Activated CD4-positive, alpha-beta T cell treated with anti-CD3 and anti-CD28 coated beads for 36 hours (primary cell): Measurements from ENCODE around the gene ZNF385A. TPM values are rescaled to one million over a fixed set of nuclear protein-coding genes. Genes with fewer than 3 reads are reported as not detected.
"Not testable (repeated sequence)": the region's sequence is repeated elsewhere in the genome, so short reads cannot be mapped to it uniquely, and the experiment has no call there.

ENCODE experiments used
- ATAC-seq: fragments of 200-7000 bp; cut with Tn5 transposase; one replicate; pipeline ENCODE4 v1.10.0; 2021; ENCODE audit warnings: mild to moderate bottlenecking, moderate library complexity
- CTCF ChIA-PET: fragments of 350-600 bp; sonication (Branson Sonifier 250); formaldehyde crosslinking; loops from one replicate; lab custom pipeline; 2021; ENCODE audit warnings: antibody characterized with exemption; lab: Charles Lee
- POLR2A ChIA-PET: fragments of 350-600 bp; sonication (Branson Sonifier 250); formaldehyde crosslinking; loops from one replicate; lab custom pipeline; 2021; ENCODE audit warnings: antibody characterized with exemption, inconsistent platforms; lab: Charles Lee
- DNase-seq: peaks from one replicate; pipeline ENCODE4 v3.0.0-alpha.2; 2020
- H3K27ac Mint-ChIP-seq: one replicate; pipeline ENCODE4 v1.8.0; 2021; ENCODE audit warnings: mixed read lengths
- H3K27me3 Mint-ChIP-seq: one replicate; pipeline ENCODE4 v1.8.0; 2021; ENCODE audit warnings: mixed read lengths
- H3K36me3 Mint-ChIP-seq: one replicate; pipeline ENCODE4 v1.8.0; 2021; ENCODE audit warnings: low read depth, mixed read lengths
- H3K4me1 Mint-ChIP-seq: one replicate; pipeline ENCODE4 v1.8.0; 2021; ENCODE audit warnings: mixed read lengths
- H3K4me3 Mint-ChIP-seq: one replicate; pipeline ENCODE4 v1.8.0; 2021; ENCODE audit warnings: mild to moderate bottlenecking, moderate library complexity, mixed read lengths
- H3K9me3 Mint-ChIP-seq: one replicate; pipeline ENCODE4 v1.8.0; 2021; ENCODE audit warnings: low read depth, mixed read lengths
- intact Hi-C, 2 experiments: fragments of 100-400 bp; cut with DNase I in 1 of 2; cut with micrococcal nuclease in 1 of 2; formaldehyde crosslinking; loops; one replicate each; pipeline versions ENCODE4 v1.14.2 to v1.15.1; 2022 to 2024; cut with DNase I, micrococcal nuclease
- total RNA-seq, 2 experiments: library from RNA; stranded (reverse); gene quantifications; one replicate each; pipeline ENCODE4 v1.2.3, GENCODE V29; 2021

ZNF385A gene
- total RNA-seq, 2 experiments from 2014 or later, result 0.73 to 0.74 TPM

DNA sequence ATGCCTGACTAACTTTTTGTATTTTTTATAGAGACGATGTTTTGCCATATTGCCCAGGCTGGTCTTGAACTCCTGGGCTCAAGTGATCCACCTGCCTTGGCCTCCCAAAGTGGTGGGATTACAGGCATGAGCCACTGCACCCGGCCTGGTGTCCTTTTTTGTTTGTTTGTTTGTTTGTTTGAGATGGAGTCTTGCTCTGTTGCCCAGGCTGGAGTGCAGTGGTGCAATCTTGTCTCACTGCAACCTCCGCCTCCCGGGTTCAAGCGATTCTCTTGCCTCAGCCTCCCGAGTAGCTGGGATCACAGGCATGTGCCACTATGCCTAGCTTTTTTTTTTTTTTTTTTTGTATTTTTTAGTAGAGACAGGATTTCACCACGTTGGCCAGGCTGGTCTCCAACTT, 30.3 kb downstream of the ZNF385A start:
- H3K4me1 Mint-ChIP-seq, result peaks cover 22% of the 10 kb centered on the region
- intact Hi-C loops, H3K9me3 Mint-ChIP-seq, DNase-seq, H3K27me3 Mint-ChIP-seq, ATAC-seq, H3K4me3 Mint-ChIP-seq, H3K27ac Mint-ChIP-seq: not testable (repeated sequence)
- CTCF ChIA-PET, result interaction anchor here (0.8 kb wide), 1 partner anchor 18 kb away, joined by 4 read pairs; no protein-coding TSS in a partner anchor
- POLR2A ChIA-PET, result interaction anchor here (0.6 kb wide), 2 partner anchors 48 to 112 kb away, joined by 3 to 5 read pairs; no protein-coding TSS in a partner anchor
- H3K36me3 Mint-ChIP-seq, result peaks cover 21% of the 10 kb centered on the region

DNA sequence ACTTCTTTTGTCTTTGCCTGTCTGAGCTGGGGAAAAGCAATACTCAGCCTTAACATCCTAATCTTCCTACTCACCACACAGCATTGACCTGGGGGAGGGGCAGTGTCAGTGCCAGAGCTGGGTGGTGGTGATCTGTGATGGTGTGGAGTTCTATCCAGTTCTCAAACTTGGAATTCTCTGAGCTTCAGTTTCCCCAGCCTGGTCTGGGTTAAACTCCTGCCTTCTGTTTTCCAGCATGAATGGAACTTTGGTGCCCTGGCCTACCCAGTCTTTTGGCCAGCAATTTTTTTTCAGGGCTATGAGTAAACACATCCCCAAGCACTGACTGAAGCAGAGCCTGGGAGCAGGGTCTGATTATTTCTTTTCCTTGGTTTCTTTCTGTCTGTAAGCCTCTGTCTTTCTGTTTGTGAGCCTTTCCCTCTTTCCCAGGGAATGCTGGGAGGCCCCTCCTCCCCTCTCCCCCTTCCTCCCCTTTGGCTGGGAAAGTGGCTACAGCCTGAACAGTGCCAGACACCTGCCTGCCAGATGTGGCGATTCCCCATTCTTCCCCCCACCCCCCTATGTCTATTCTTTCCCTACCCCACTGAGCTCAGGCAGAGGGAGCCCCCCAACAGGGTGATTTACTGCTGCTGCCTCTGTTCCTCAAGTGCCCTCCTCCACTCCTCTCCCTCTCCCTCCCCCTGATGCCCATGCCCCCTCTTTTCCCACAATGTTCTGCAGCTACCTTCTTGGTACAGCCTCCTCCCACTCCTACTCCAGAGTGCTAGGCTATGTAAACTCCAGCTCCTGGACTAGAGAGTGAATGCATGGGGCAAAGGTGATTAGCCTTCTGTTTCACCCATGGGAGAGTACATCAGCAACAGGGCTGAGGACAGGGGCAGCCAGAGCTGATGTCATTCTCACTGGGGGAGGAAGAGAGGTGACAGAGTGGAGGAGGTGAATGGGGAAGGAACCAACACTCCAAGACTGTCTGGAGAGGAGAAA, 31.4 kb downstream of the ZNF385A start:
- Mint-ChIP-seq H3K9me3 (no peaks in the 10 kb centered on the region), H3K4me3 (peak overlapping the region; percentile 55)

DNA sequence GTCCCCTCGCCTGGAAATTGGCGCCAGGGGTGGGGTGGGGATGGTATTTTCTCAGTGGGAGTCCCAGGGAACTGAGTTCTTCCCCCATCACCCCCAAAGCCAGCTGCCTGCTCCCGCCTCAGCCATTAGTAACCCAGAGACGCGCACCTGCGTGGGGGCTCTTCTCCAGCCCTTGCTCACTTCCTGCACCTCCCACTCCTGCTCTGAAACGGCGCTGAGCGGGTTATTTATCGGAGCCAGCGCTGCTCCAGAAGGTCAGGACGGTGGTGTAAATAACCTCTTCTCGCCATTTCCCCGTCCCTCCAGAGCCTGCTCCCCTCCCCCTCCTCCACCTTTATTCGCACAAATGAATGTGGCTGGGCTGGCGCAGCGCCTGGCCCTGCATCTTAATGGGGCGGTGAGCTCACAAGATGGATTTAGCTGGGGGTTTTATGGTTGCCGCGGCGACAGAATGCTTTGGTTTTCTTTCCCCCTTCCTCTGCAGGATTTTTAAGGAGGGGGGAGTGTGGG, 32.5 kb downstream of the ZNF385A start:
- peak; percentile 75 for DNase-seq
- Mint-ChIP-seq H3K9me3 (no peaks in the 10 kb centered on the region), H3K27ac (peak overlapping the region; percentile 48), H3K27me3 (no peaks in the 10 kb centered on the region), H3K4me3 (peak overlapping the region; percentile 55), H3K36me3 (peaks cover 30% of the 10 kb centered on the region), H3K4me1 (peaks cover 22% of the 10 kb centered on the region)
- POLR2A ChIA-PET, result interaction anchor here (0.9 kb wide), 1 partner anchor 27 kb away, joined by 4 read pairs; the partner anchor contains the start of gene COPZ1
- CTCF ChIA-PET, result interaction anchor here (0.6 to 2.1 kb wide), 11 partner anchors 8 to 1646 kb away, joined by 3 to 17 read pairs (median 4); partner anchors contain the start of gene COPZ1
- intact Hi-C loops, result no loop called here
- ATAC-seq, result peak; percentile 91

More for the DNA sequence above, 31.4 kb downstream of the ZNF385A start:
- H3K27me3 Mint-ChIP-seq, result no peaks in the 10 kb centered on the region
- intact Hi-C loops, result no loop called here
- ChIA-PET CTCF (interaction anchor here (0.5 to 2.1 kb wide), 14 partner anchors 7 to 1645 kb away, joined by 3 to 17 read pairs (median 4); partner anchors contain the start of gene COPZ1), POLR2A (interaction anchor here (0.6 to 0.9 kb wide), 3 partner anchors 28 to 74 kb away, joined by 3 to 4 read pairs (median 4); partner anchors contain the start of genes COPZ1 and HNRNPA1)
- no peak overlapping the region for H3K27ac Mint-ChIP-seq
- H3K36me3 Mint-ChIP-seq, result peaks cover 23% of the 10 kb centered on the region
- DNase-seq (no peak), ATAC-seq (no peak)
- peaks cover 22% of the 10 kb centered on the region for H3K4me1 Mint-ChIP-seq

DNA sequence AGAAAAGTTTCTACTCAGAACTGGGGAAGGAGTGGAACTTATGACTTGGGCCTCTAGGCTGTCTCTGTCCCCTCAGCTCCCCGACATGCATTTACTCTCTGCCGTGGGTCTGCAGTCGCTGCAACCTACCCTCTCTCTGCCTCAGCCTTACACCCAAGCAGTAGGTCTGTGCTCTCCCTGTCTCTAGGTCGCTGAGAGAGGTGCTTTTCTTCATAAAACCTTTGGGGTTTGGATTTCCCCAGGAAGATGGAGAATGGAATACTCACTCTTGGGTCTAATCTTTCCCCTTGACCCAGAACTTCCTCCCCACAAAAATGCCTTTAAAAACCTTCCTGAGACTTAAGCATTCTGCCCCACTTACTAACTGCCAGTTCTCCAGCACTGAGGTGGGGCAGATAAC, 33.2 kb downstream of the ZNF385A start:
- Mint-ChIP-seq H3K27me3 (no peaks in the 10 kb centered on the region), H3K27ac (no peak overlapping the region), H3K4me3 (no peak overlapping the region), H3K36me3 (peaks cover 34% of the 10 kb centered on the region), H3K9me3 (no peaks in the 10 kb centered on the region), H3K4me1 (peaks cover 22% of the 10 kb centered on the region)
- CTCF ChIA-PET, result interaction anchor here (0.6 to 2.0 kb wide), 6 partner anchors 8 to 176 kb away, joined by 3 to 11 read pairs (median 4); no protein-coding TSS in a partner anchor
- DNase-seq (no peak), ATAC-seq (no peak)
- intact Hi-C loops, result no loop called here
- POLR2A ChIA-PET, result interaction anchor here (0.6 to 1.0 kb wide), 3 partner anchors 8 to 120 kb away, joined by 3 to 5 read pairs (median 3); no protein-coding TSS in a partner anchor

DNA sequence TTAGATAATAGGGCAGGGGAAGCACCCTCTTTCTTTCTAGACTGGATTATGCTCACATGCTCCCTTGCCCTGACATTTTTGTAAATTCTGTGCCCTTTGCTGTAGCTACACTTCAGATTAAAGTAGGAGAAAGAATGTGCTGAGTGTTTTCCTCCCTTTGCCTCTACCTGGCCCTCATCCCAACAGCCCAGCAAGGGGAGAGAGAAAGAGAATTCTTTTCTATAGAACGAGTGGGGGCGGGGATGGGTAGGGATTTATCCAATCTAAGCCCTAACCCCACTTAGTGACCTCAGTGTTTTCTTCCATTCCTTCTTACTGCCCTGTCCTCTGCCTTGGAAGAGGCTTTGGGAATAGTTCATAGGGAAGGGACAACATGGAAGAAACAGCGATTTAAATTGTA, 33.8 kb downstream of the ZNF385A start:
- no peaks in the 10 kb centered on the region for H3K27me3 Mint-ChIP-seq
- H3K36me3 Mint-ChIP-seq, result peaks cover 34% of the 10 kb centered on the region
- no peak overlapping the region for H3K27ac Mint-ChIP-seq
- ChIA-PET CTCF (interaction anchor here (0.6 to 1.7 kb wide), 5 partner anchors 8 to 111 kb away, joined by 3 to 11 read pairs (median 4); no protein-coding TSS in a partner anchor), POLR2A (interaction anchor here (0.8 to 1.0 kb wide), 2 partner anchors 8 to 12 kb away, joined by 3 read pairs; no protein-coding TSS in a partner anchor)
- ATAC-seq, result no peak
- intact Hi-C loops, result no loop called here
- H3K4me1 Mint-ChIP-seq, result peaks cover 22% of the 10 kb centered on the region
- DNase-seq, result no peak
- no peaks in the 10 kb centered on the region for H3K9me3 Mint-ChIP-seq
- H3K4me3 Mint-ChIP-seq, result no peak overlapping the region

DNA sequence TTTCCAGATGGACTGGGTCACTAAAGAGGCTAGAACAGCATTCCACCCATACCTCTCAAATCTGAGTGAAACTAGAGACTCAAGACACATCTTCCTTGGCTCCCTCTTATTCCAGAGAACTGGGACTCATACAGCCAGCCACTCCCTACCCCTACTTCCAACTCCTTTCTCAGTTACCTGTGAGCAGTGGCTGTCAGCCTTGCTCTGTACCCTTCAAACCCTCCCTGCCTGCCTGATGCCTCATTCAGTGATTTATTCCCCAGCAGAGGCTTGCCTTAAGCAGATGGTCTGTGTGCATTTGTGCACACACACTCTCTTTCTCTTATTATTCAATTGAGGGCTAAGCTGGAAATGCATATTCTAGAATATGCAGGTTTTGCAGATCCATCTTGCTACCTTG, 34.9 kb downstream of the ZNF385A start:
- H3K4me3 Mint-ChIP-seq, result no peak overlapping the region
- peaks cover 22% of the 10 kb centered on the region for H3K4me1 Mint-ChIP-seq
- H3K36me3 Mint-ChIP-seq, result peaks cover 41% of the 10 kb centered on the region
- H3K27me3 Mint-ChIP-seq, result no peaks in the 10 kb centered on the region
- no peak overlapping the region for H3K27ac Mint-ChIP-seq
- intact Hi-C loops, result no loop called here
- no peaks in the 10 kb centered on the region for H3K9me3 Mint-ChIP-seq
- ATAC-seq (no peak), DNase-seq (no peak)
- CTCF ChIA-PET, result interaction anchor here (0.9 to 1.7 kb wide), 3 partner anchors 16 to 107 kb away, joined by 3 to 5 read pairs (median 4); no protein-coding TSS in a partner anchor
- POLR2A ChIA-PET, result no interaction called here

DNA sequence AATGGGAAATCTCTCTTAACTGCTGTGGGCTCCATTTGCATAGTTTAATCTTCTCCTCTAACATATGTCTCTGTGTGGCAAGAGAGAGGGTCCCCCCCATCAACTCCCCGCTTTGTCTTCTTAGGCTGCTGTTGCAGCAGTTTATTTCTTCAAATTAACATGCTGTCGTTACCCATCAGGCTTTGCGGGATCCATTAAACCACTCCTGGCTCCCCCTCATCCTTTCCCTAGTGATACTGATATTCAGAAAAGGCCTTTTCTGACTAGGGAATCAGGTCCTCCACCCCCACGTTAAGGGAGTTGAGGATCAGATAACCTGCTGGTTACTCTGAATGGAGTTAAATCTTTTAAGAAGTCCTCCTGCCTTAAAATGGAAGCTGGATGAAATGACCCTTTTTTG, 35.5 kb downstream of the ZNF385A start:
- DNase-seq (no peak), ATAC-seq (no peak)
- Mint-ChIP-seq H3K27me3 (no peaks in the 10 kb centered on the region), H3K4me1 (peaks cover 22% of the 10 kb centered on the region), H3K36me3 (peaks cover 43% of the 10 kb centered on the region), H3K9me3 (no peaks in the 10 kb centered on the region), H3K4me3 (no peak overlapping the region), H3K27ac (no peak overlapping the region)
- ChIA-PET POLR2A (no interaction called here), CTCF (interaction anchor here (0.9 kb wide), 1 partner anchor 108 kb away, joined by 3 read pairs; no protein-coding TSS in a partner anchor)
- intact Hi-C loops, result no loop called here

DNA sequence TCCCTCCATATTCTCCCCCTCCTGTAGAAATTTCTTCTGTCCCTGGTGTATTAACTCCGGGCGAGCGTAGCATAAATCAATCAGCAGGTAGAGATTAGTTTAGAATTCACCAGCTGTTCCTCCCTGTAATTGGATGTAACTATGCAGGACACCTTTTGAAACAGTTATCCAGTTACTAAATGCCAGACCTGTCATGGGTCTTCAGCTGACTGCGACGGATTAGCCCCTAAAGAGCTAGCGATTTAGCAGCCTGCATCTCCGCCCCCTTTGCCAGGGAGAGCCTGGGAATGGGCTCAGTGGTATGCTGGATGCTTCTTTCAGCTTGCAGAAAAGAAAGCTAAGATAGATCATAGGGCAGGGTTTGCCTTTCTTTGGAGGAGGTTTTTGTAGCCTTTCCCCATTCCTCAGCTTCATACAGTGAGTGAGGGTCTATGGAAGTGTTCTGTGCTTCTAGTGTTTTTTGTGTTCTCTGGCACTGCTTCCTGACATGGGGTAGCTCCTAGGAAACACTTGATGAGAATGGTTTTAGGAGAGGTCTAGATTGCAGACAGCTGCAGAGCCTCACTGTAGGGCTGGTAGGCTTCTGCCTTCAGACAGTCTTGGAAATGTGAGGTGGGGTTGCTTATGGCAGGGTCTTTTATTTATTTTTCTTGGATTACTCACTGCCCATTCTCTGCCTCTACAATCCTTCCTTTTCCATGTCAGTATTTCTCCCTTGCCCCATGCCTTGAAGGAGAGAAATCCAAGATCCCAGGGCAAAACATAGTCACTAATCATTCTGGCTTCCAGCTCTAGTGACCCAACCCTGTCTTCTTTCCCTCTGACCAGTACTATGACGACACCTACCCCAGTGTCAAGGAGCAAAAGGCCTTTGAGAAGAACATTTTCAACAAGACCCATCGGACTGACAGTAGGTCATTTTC, 42.9 kb downstream of the ZNF385A start:
- ChIA-PET CTCF (interaction anchor here (0.7 to 1.5 kb wide), 4 partner anchors 18 to 50 kb away, joined by 3 to 9 read pairs (median 4); no protein-coding TSS in a partner anchor), POLR2A (no interaction called here)
- ATAC-seq (no peak), DNase-seq (no peak)
- H3K36me3 Mint-ChIP-seq, result peaks cover 34% of the 10 kb centered on the region
- H3K4me3 Mint-ChIP-seq, result no peak overlapping the region
- intact Hi-C loops, result no loop called here
- H3K27me3 Mint-ChIP-seq, result no peaks in the 10 kb centered on the region
- no peak overlapping the region for H3K27ac Mint-ChIP-seq
- H3K9me3 Mint-ChIP-seq, result no peaks in the 10 kb centered on the region
- H3K4me1 Mint-ChIP-seq, result peaks cover 5% of the 10 kb centered on the region

DNA sequence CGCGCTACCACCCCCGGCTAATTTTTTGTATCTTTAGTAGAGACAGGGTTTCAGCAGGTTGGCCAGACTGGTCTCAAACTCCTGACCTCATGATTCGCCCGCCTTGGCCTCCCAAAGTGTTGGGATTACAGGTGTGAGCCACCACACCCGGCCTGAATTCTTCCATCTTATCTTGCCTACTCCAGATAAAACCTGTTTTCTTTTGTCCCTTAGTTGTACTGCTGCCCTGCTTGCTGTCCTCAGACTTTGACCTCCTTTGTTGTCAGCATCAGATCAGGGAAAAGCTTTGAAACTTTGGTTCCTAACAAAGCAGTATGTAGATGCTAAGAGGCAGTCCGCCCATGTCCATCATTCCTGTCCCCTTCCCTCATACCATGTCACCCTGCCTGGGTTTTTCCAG, 43.7 kb downstream of the ZNF385A start:
- no peak overlapping the region for H3K27ac Mint-ChIP-seq
- no peaks in the 10 kb centered on the region for H3K27me3 Mint-ChIP-seq
- DNase-seq, result no peak
- no peaks in the 10 kb centered on the region for H3K9me3 Mint-ChIP-seq
- peaks cover 5% of the 10 kb centered on the region for H3K4me1 Mint-ChIP-seq
- ChIA-PET CTCF (interaction anchor here (0.7 to 1.5 kb wide), 3 partner anchors 16 to 51 kb away, joined by 4 to 5 read pairs (median 4); partner anchors contain the start of gene COPZ1), POLR2A (no interaction called here)
- H3K36me3 Mint-ChIP-seq, result peaks cover 34% of the 10 kb centered on the region
- H3K4me3 Mint-ChIP-seq, result no peak overlapping the region
- ATAC-seq, result no peak
- intact Hi-C loops, result no loop called here

DNA sequence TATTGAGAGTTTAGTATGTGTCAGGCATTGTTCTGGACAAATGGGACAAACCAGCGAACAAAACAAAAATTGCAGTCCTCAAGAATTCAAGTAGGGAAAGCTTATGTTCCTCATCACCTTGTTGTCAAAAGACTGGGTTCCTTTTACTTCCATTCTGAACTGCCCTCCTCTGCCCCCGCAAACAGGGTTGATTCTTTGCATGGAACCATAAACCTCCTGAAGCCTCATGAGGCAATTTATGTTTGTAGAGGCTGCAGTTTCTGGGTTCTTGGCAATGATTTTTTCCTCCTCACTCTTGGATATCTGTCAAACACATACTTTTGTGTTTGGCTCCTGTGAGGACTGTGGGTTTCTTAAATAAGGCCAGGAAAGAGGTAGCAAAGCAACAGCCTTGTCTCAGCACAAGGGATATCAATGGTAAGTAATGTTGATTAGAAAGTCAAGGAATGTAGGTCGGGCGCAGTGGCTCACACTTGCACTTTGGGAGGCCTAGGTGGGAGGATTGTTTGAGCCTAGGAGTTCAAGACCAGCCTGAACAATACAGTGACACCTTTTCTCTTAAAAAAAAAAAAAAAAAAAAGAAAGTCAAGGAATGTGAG, 45.7 kb downstream of the ZNF385A start:
- H3K4me3 Mint-ChIP-seq, result no peak overlapping the region
- intact Hi-C loops, result no loop called here
- peaks cover 6% of the 10 kb centered on the region for H3K4me1 Mint-ChIP-seq
- ChIA-PET POLR2A (no interaction called here), CTCF (interaction anchor here (0.6 to 6.9 kb wide), 7 partner anchors 12 to 1401 kb away, joined by 3 to 85 read pairs (median 7); no protein-coding TSS in a partner anchor)
- ATAC-seq (no peak), DNase-seq (no peak)
- no peaks in the 10 kb centered on the region for H3K9me3 Mint-ChIP-seq
- H3K36me3 Mint-ChIP-seq, result peaks cover 23% of the 10 kb centered on the region
- H3K27ac Mint-ChIP-seq, result no peak overlapping the region
- no peaks in the 10 kb centered on the region for H3K27me3 Mint-ChIP-seq
